K562 (cell line): Measurements from ENCODE around the gene PPM1L.

Experiments
- CEBPG ChIP-seq, 3 experiments: fragments of 200-800 bp in 1 of 3; sonication (Bioruptor generic) in 1 of 3; sonication (generic) in 1 of 3; formaldehyde crosslinking in 1 of 3; IDR thresholded peaks in 2 of 3; conservative IDR thresholded peaks in 1 of 3; 2 replicates each; pipeline versions ENCODE4 v1.6.1 to v1.8.0; 2016 to 2022; ENCODE audit warnings: missing compliant biosample characterization in 2 of 3, missing genetic modification characterization in 2 of 3, mild to moderate bottlenecking in 1 of 3, missing genetic modification reagents in 1 of 3
- CTCF ChIP-seq, 3 experiments: IDR thresholded peaks in 2 of 3; conservative IDR thresholded peaks in 1 of 3; 2 replicates each; pipeline ENCODE4 v1.5.1; 2011 to 2012; ENCODE audit warnings: low read length in 3 of 3, mild to moderate bottlenecking in 3 of 3, control low read depth in 2 of 3, improper control_type of control experiment in 1 of 3, inconsistent platforms in 1 of 3, low read depth in 1 of 3, mixed read lengths in 1 of 3, moderate library complexity in 1 of 3; ENCODE audit not compliant: insufficient read depth in 2 of 3
- ERF ChIP-seq: fragments of 450-650 bp; formaldehyde crosslinking; IDR thresholded peaks from 2 replicates; pipeline ENCODE4 v1.4.0; 2020; ENCODE audit warnings: mild to moderate bottlenecking, mixed read lengths
- IRF9 ChIP-seq: fragments of 450-650 bp; IDR thresholded peaks from 2 replicates; pipeline ENCODE4 v1.6.1; 2016; ENCODE audit warnings: missing biosample characterization, missing genetic modification characterization
- NFIX ChIP-seq: fragments of 250-450 bp; sonication (Bioruptor Pico); IDR thresholded peaks from 2 replicates; pipeline ENCODE4 v1.4.0; 2020; ENCODE audit warnings: low read depth, mild to moderate bottlenecking, moderate library complexity
- NR3C1 ChIP-seq: sonication (generic); formaldehyde crosslinking; IDR thresholded peaks from 2 replicates; pipeline ENCODE4 v1.8.1; 2022; ENCODE audit warnings: missing genetic modification reagents
- POLR2AphosphoS5 ChIP-seq: IDR thresholded peaks from 2 replicates; pipeline ENCODE4 v1.6.1; 2011; ENCODE audit warnings: mild to moderate bottlenecking, low read depth, low read length, moderate library complexity; ENCODE audit not compliant: control insufficient read depth, insufficient read depth
- PRPF4 ChIP-seq: fragments of 200-400 bp; formaldehyde crosslinking; IDR thresholded peaks from one replicate; pipeline ENCODE4 v1.6.1; 2017; ENCODE audit warnings: low read length, low read depth, mild to moderate bottlenecking; ENCODE audit not compliant: insufficient read depth, poor library complexity, severe bottlenecking
- XRCC5 ChIP-seq: fragments of 200-400 bp; formaldehyde crosslinking; IDR thresholded peaks from 2 replicates; pipeline ENCODE4 v1.6.1; 2017; ENCODE audit warnings: low read depth, mild to moderate bottlenecking, low read length
- ZNF644 ChIP-seq: fragments of 200-800 bp; sonication (Bioruptor generic); IDR thresholded peaks from 2 replicates; pipeline ENCODE4 v1.6.1; 2016; ENCODE audit warnings: low read depth, missing genetic modification characterization, missing compliant biosample characterization
- ZNF780A ChIP-seq: fragments of 250-450 bp; sonication (Bioruptor Pico); IDR thresholded peaks from 2 replicates; pipeline ENCODE4 v1.5.0; 2021; ENCODE audit warnings: mild to moderate bottlenecking
- TF ChIP-seq, protein P1 (sequence below): sonication (generic); formaldehyde crosslinking; IDR thresholded peaks from 2 replicates; pipeline ENCODE4 v1.8.0; 2022; ENCODE audit warnings: mild to moderate bottlenecking, low read depth, missing genetic modification reagents

DNA sequence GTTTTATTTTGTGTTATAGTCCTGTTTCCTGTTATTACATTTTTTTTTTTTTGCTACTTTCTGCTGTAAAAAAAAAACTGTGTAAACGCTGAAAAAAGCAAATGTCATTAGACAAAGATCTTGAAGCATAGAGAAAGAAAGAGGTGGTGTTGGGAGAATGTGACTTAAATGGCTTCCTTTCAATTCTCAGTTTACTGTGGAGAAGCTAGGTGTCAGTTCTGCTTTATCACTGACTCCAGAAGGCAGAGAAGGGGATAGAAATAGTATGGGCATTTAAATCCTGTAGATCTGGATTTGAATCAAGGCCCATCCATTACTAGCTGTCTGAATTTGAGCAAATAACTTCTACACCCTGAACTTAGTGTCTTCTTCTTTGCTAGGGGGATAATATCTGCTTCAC is 23.0 kb downstream of the PPM1L start:
- no peak for TF ChIP-seq POLR2AphosphoS5
- no peak for TF ChIP-seq NR3C1 (CRISPR knock-in tag)
- no peak for TF ChIP-seq ERF (CRISPR knock-in tag)
- no peak for TF ChIP-seq XRCC5
- TF ChIP-seq PRPF4: no peak
- TF ChIP-seq, protein P1, sequence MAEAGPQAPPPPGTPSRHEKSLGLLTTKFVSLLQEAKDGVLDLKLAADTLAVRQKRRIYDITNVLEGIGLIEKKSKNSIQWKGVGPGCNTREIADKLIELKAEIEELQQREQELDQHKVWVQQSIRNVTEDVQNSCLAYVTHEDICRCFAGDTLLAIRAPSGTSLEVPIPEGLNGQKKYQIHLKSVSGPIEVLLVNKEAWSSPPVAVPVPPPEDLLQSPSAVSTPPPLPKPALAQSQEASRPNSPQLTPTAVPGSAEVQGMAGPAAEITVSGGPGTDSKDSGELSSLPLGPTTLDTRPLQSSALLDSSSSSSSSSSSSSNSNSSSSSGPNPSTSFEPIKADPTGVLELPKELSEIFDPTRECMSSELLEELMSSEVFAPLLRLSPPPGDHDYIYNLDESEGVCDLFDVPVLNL (CRISPR knock-in tag): no peak
- no peak for TF ChIP-seq IRF9 (tag)
- no peak for TF ChIP-seq ZNF644 (tag)
- no peak for TF ChIP-seq CTCF (IDR thresholded peaks at IDR 0.05 in 2 of 3, conservative IDR thresholded peaks at IDR 0.05 in 1 of 3; ENCODE audit: insufficient read depth in 2 of 3, low read depth in 1 of 3, low read length in 3 of 3)
- no peak for TF ChIP-seq ZNF780A (CRISPR knock-in tag)
- TF ChIP-seq CEBPG (CRISPR knock-in tag; IDR thresholded peaks at IDR 0.05): no peak
- no peak for TF ChIP-seq CEBPG (tag; conservative IDR thresholded peaks at IDR 0.05 in 1 of 2, IDR thresholded peaks at IDR 0.05 in 1 of 2)
- TF ChIP-seq NFIX: no peak
